Gastrocnemius medialis (tissue), 4 donors: ENCODE measurements around the gene COX4I1. TPM values are rescaled to one million over a fixed set of nuclear protein-coding genes. Genes with fewer than 3 reads are reported as not detected.
A peak's percentile ranks its signal among the peaks of the same experiment; 100 is the strongest.

ENCODE experiments used
- ATAC-seq, 2 donors: fragments of 150-250 bp; one replicate each; pipeline ENCODE4 v1.9.1; 2016
- DNase-seq, 2 donors: peaks; one replicate each; pipeline ENCODE4 v3.0.0-alpha.2; 2019
- H3K27ac ChIP-seq, 4 donors: fragments of 200-600 bp; sonication (generic); 1 replicate in 1 of 4; 2 replicates in 3 of 4; pipeline ENCODE4 v1.5.1; 2016 to 2018; ENCODE audit warnings: mild to moderate bottlenecking in 2 of 4, moderate library complexity in 1 of 4
- H3K27me3 ChIP-seq, 3 donors: fragments of 200-600 bp; sonication (generic) in 2 of 3; 1 replicate in 1 of 3; 2 replicates in 2 of 3; pipeline versions ENCODE4 v1.5.1 to v1.6.0; 2016 to 2019; ENCODE audit warnings: mild to moderate bottlenecking in 1 of 3, moderate library complexity in 1 of 3
- H3K36me3 ChIP-seq, 2 donors: fragments of 200-600 bp; sonication (generic) in 1 of 2; one replicate each; pipeline ENCODE4 v1.5.1; 2017 to 2018
- H3K4me1 ChIP-seq, 2 donors: fragments of 200-600 bp; sonication (generic) in 1 of 2; one replicate each; pipeline ENCODE4 v1.5.1; 2016 to 2017; ENCODE audit warnings: mild to moderate bottlenecking in 2 of 2
- H3K4me3 ChIP-seq, 4 donors: fragments of 200-600 bp; sonication (generic) in 3 of 4; 1 replicate in 1 of 4; 2 replicates in 3 of 4; pipeline ENCODE4 v1.5.1; 2016 to 2019; ENCODE audit warnings: mild to moderate bottlenecking in 2 of 4
- H3K9me3 ChIP-seq, 3 donors: fragments of 200-600 bp; sonication (generic) in 2 of 3; 1 replicate in 1 of 3; 2 replicates in 2 of 3; pipeline ENCODE4 v1.5.1; 2016 to 2019
- POLR2A ChIP-seq, 2 donors: fragments of 450-650 bp; IDR thresholded peaks; one replicate each; pipeline ENCODE4 v1.6.1; 2017; ENCODE audit warnings: antibody characterized with exemption in 2 of 2, mild to moderate bottlenecking in 2 of 2, moderate library complexity in 2 of 2
- in situ Hi-C, 4 donors: fragments of 200-750 bp; cut with MboI; loops; one replicate each; pipeline versions ENCODE4 v1.15.0 to v1.8.0; 2017; ENCODE audit warnings: low sequenced_read_pairs in 4 of 4
- intact Hi-C: fragments of 100-400 bp; cut with DNase I; formaldehyde crosslinking; loops from one replicate; pipeline ENCODE4 v1.15.1; 2023; ENCODE audit warnings: low total_unique reads
- total RNA-seq, 4 donors: library from RNA; depleted of rRNA; stranded (reverse); fragments of >200 nt; gene quantifications; one replicate each; pipeline versions ENCODE4 v1.1.0 to v1.2.3, GENCODE V29; 2016
- TF ChIP-seq, protein P1 (sequence below), 5 experiments: fragments of 450-650 bp in 3 of 5; fragments of 200-600 bp in 2 of 5; sonication (generic) in 2 of 5; IDR thresholded peaks in 4 of 5; conservative IDR thresholded peaks in 1 of 5; 1 replicate in 4 of 5; 2 replicates in 1 of 5; pipeline ENCODE4 v1.5.1; 2016 to 2019; ENCODE audit warnings: antibody characterized with exemption in 5 of 5, mild to moderate bottlenecking in 3 of 5, moderate library complexity in 3 of 5

The COX4I1 gene
- total RNA-seq, 4 donors from 2014 or later: 666 to 782 (median 689) TPM

DNA sequence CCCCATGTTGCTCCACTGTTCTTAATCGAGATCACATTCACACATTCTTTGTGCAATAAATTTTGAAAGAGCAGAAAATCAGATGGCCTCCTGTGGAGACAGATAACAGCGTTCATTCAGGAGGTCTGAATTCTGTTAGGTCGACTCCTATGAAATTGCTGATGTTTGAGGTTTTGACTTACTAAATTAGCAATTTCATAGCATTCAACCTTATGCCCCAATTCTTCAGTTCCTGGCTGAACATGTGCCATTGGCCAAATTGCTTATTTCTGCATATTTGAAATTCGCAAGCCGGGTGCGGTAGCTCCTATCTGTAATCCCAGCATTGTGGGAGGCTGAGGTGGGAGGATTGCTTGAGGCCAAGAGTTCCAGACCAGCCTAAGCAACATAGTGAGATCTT is 26.5 kb upstream of the COX4I1 start:
- intact Hi-C loops: no loop called here
- DNase-seq: no peak
- H3K9me3 ChIP-seq: no peaks in the 10 kb centered on the region

DNA sequence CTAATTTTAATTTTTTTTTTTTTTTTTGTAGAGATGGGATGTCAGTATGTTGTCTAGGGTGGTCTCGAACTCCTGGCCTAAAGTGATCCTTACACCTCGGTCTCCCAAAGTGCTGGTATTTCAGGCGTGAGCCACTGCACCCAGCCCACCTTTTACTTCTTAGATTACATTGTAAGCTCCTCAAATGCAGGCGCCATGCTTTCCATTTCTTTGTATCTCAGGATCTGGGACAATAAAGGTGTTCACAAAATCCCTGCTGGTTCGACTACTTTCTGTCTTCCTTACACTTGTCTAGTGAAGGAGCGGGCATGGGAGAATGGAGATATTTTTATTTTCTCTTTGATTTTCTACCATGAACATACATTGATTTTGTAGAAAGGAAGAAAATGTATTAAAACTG is 25.4 kb upstream of the COX4I1 start:
- intact Hi-C loops (no loop called here), in situ Hi-C loops (no loop called here)
- H3K36me3 ChIP-seq: peaks cover 0 to 28% of the 10 kb centered on the region in 2 donors
- H3K27ac ChIP-seq: no peak overlapping the region
- TF ChIP-seq, protein P1, sequence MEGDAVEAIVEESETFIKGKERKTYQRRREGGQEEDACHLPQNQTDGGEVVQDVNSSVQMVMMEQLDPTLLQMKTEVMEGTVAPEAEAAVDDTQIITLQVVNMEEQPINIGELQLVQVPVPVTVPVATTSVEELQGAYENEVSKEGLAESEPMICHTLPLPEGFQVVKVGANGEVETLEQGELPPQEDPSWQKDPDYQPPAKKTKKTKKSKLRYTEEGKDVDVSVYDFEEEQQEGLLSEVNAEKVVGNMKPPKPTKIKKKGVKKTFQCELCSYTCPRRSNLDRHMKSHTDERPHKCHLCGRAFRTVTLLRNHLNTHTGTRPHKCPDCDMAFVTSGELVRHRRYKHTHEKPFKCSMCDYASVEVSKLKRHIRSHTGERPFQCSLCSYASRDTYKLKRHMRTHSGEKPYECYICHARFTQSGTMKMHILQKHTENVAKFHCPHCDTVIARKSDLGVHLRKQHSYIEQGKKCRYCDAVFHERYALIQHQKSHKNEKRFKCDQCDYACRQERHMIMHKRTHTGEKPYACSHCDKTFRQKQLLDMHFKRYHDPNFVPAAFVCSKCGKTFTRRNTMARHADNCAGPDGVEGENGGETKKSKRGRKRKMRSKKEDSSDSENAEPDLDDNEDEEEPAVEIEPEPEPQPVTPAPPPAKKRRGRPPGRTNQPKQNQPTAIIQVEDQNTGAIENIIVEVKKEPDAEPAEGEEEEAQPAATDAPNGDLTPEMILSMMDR (IDR thresholded peaks at IDR 0.05 in 4 of 5, conservative IDR thresholded peaks at IDR 0.05 in 1 of 5): no peak
- no peak for TF ChIP-seq POLR2A (IDR thresholded peaks at IDR 0.05)
- H3K27me3 ChIP-seq: no peaks in the 10 kb centered on the region
- ATAC-seq (no peak), DNase-seq (no peak)
- no peak overlapping the region for H3K4me3 ChIP-seq
- no peaks in the 10 kb centered on the region for H3K4me1 ChIP-seq
- H3K9me3 ChIP-seq: no peaks in the 10 kb centered on the region

More for the DNA sequence above, 26.5 kb upstream of the COX4I1 start:
- TF ChIP-seq POLR2A (IDR thresholded peaks at IDR 0.05): no peak
- TF ChIP-seq, protein P1 (IDR thresholded peaks at IDR 0.05 in 4 of 5, conservative IDR thresholded peaks at IDR 0.05 in 1 of 5): no peak
- no peak for ATAC-seq
- Histone ChIP-seq H3K27ac (no peak overlapping the region), H3K27me3 (no peaks in the 10 kb centered on the region), H3K4me3 (no peak overlapping the region), H3K36me3 (peaks cover 0 to 17% of the 10 kb centered on the region in 2 donors), H3K4me1 (no peaks in the 10 kb centered on the region)
- in situ Hi-C loops: no loop called here

- intact Hi-C loops (no loop called here), in situ Hi-C loops (no loop called here)
- ATAC-seq: no peak
- Histone ChIP-seq H3K4me1 (no peaks in the 10 kb centered on the region), H3K9me3 (no peaks in the 10 kb centered on the region), H3K27me3 (no peaks in the 10 kb centered on the region), H3K4me3 (no peak overlapping the region), H3K36me3 (peaks cover 0 to 35% of the 10 kb centered on the region in 2 donors), H3K27ac (no peak overlapping the region)
- TF ChIP-seq, protein P1 (IDR thresholded peaks at IDR 0.05 in 4 of 5, conservative IDR thresholded peaks at IDR 0.05 in 1 of 5): no peak
- no peak for TF ChIP-seq POLR2A (IDR thresholded peaks at IDR 0.05)
- no peak for DNase-seq
These were observed 24.7 kb upstream of the COX4I1 start for GRCh38 chr16:85774811-85775210.

DNA sequence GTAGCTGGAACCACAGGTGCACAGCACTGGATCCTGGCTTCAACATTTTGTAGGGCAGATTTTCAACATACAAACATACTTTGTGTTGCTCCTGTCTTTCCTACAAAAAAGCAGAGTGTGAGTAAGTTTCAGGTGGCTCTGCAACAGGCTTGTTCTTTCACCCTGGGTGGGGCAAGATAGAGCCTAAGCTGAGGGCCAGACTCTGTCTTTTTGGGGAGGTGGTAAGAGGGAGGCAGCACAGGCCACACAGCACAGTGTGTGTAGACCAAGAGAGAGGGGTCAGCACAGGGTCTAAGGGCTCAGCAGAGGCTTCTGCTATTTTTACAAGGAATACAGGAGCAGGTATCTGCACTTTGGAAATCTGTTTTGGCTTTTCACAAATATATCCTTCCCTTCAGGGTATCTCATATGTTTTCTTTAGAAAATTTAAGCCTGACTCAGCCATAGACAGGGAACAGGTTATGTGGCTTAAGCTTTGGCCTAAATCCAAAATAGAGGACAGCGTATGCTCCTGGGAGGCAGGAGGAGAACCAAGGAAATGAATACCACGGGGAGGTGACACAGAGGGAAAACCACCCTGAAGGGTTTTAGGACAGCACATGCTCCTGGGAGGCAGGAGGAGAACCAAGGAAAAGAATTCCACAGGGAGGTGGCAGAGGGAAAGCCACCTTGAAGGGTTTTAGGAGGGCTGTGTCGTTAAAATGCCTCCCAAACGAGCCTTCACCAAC is 21.7 kb upstream of the COX4I1 start:
- intact Hi-C loops (no loop called here), in situ Hi-C loops (no loop called here)
- H3K27ac ChIP-seq: peak overlapping the region; percentile 2 to 57 (median 24)
- H3K36me3 ChIP-seq: peaks cover 0 to 50% of the 10 kb centered on the region in 2 donors
- ATAC-seq (no peak), DNase-seq (no peak)
- no peaks in the 10 kb centered on the region for H3K27me3 ChIP-seq
- TF ChIP-seq, protein P1 (IDR thresholded peaks at IDR 0.05 in 4 of 5, conservative IDR thresholded peaks at IDR 0.05 in 1 of 5): no peak
- TF ChIP-seq POLR2A (IDR thresholded peaks at IDR 0.05): no peak
- no peak overlapping the region for H3K4me3 ChIP-seq
- H3K9me3 ChIP-seq: no peaks in the 10 kb centered on the region
- peaks cover 8 to 11% of the 10 kb centered on the region in 2 donors for H3K4me1 ChIP-seq
